SK-N-SH treated with all-trans-retinoic acid at 6 μM for 48 hours (cell line): ENCODE measurements around the gene CMTM2.
"Not testable (repeated sequence)": the region's sequence is repeated elsewhere in the genome, so short reads cannot be mapped to it uniquely, and the experiment has no call there.

Experiments
- ARNTL ChIP-seq: fragments of 450-650 bp; formaldehyde crosslinking; IDR thresholded peaks from 2 replicates; pipeline ENCODE4 v1.5.0; 2020; ENCODE audit warnings: low read depth, mild to moderate bottlenecking, moderate library complexity, borderline replicate concordance
- CSDC2 ChIP-seq: fragments of 250-450 bp; sonication (Bioruptor Pico); IDR thresholded peaks from 2 replicates; pipeline ENCODE4 v1.5.0; 2020; ENCODE audit warnings: mild to moderate bottlenecking, moderate library complexity
- GLIS3 ChIP-seq: fragments of 250-450 bp; sonication (Bioruptor Pico); IDR thresholded peaks from 2 replicates; pipeline ENCODE4 v1.5.0; 2020; ENCODE audit warnings: mild to moderate bottlenecking, moderate library complexity
- ISL1 ChIP-seq: fragments of 250-450 bp; sonication (Bioruptor Pico); IDR thresholded peaks from 2 replicates; pipeline ENCODE4 v2.1.2; 2022; ENCODE audit warnings: mild to moderate bottlenecking, moderate library complexity
- SNAI2 ChIP-seq: fragments of 250-450 bp; sonication (Bioruptor Pico); IDR thresholded peaks from 2 replicates; pipeline ENCODE4 v1.5.0; 2020; ENCODE audit warnings: mild to moderate bottlenecking, moderate library complexity
- TCF4 ChIP-seq: fragments of 250-450 bp; sonication (Bioruptor Pico); IDR thresholded peaks from 2 replicates; pipeline ENCODE4 v1.8.0; 2021; ENCODE audit warnings: mild to moderate bottlenecking, moderate library complexity, borderline replicate concordance
- ZFP3 ChIP-seq: fragments of 250-450 bp; sonication (Bioruptor Pico); IDR thresholded peaks from 2 replicates; pipeline ENCODE4 v1.5.0; 2020; ENCODE audit warnings: mild to moderate bottlenecking, moderate library complexity
- ZFP30 ChIP-seq: fragments of 450-650 bp; formaldehyde crosslinking; IDR thresholded peaks from 2 replicates; pipeline ENCODE4 v1.5.0; 2022; ENCODE audit warnings: mild to moderate bottlenecking, moderate library complexity
- TF ChIP-seq, protein P1 (sequence below): fragments of 250-450 bp; sonication (Bioruptor Pico); IDR thresholded peaks from 2 replicates; pipeline ENCODE4 v1.8.0; 2020; ENCODE audit warnings: mild to moderate bottlenecking, moderate library complexity, borderline replicate concordance

DNA sequence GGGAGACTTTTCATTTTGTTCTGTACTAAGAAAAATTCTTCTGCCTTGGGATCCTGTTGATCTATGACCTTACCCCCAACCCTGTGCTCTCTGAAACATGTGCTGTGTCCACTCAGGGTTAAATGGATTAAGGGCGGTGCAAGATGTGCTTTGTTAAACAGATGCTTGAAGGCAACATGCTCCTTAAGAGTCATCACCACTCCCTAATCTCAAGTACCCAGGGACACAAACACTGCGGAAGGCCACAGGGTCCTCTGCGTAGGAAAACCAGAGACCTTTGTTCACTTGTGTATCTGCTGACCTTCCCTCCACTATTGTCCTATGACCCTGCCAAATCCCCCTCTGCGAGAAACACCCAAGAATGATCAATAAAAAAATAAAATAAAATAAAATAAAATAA lies 52.3 kb downstream of the CMTM2 start:
- TF ChIP-seq, protein P1, sequence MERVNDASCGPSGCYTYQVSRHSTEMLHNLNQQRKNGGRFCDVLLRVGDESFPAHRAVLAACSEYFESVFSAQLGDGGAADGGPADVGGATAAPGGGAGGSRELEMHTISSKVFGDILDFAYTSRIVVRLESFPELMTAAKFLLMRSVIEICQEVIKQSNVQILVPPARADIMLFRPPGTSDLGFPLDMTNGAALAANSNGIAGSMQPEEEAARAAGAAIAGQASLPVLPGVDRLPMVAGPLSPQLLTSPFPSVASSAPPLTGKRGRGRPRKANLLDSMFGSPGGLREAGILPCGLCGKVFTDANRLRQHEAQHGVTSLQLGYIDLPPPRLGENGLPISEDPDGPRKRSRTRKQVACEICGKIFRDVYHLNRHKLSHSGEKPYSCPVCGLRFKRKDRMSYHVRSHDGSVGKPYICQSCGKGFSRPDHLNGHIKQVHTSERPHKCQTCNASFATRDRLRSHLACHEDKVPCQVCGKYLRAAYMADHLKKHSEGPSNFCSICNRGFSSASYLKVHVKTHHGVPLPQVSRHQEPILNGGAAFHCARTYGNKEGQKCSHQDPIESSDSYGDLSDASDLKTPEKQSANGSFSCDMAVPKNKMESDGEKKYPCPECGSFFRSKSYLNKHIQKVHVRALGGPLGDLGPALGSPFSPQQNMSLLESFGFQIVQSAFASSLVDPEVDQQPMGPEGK, result not testable (repeated sequence)
- not testable (repeated sequence) for TF ChIP-seq ARNTL (CRISPR knock-in tag); CSDC2 (CRISPR knock-in tag); ISL1; TCF4 (CRISPR knock-in tag); GLIS3; ZFP30 (CRISPR knock-in tag); SNAI2; ZFP3 (CRISPR knock-in tag)
